ENCODE measurements around the gene SLC47A1.

The SLC47A1 gene

GRCh38 chr17:19567216-19568015, 33.8 kb downstream of the SLC47A1 start:
- H3K27me3 ChIP-seq (ENCODE audit: insufficient read depth, poor library complexity, severe bottlenecking) = no peaks in the 10 kb centered on the region
- DNase-seq (ENCODE audit: low read depth in 1 of 2, low spot score in 1 of 2) = no peak

GRCh38 chr17:19568016-19568350, 34.3 kb downstream of the SLC47A1 start:
- no peak for DNase-seq (ENCODE audit: low read depth in 1 of 2, low spot score in 1 of 2)
- no peak overlapping the region for H3K4me3 ChIP-seq (replicated peaks; ENCODE audit: insufficient read depth, low read length)
- TF ChIP-seq, protein P1, sequence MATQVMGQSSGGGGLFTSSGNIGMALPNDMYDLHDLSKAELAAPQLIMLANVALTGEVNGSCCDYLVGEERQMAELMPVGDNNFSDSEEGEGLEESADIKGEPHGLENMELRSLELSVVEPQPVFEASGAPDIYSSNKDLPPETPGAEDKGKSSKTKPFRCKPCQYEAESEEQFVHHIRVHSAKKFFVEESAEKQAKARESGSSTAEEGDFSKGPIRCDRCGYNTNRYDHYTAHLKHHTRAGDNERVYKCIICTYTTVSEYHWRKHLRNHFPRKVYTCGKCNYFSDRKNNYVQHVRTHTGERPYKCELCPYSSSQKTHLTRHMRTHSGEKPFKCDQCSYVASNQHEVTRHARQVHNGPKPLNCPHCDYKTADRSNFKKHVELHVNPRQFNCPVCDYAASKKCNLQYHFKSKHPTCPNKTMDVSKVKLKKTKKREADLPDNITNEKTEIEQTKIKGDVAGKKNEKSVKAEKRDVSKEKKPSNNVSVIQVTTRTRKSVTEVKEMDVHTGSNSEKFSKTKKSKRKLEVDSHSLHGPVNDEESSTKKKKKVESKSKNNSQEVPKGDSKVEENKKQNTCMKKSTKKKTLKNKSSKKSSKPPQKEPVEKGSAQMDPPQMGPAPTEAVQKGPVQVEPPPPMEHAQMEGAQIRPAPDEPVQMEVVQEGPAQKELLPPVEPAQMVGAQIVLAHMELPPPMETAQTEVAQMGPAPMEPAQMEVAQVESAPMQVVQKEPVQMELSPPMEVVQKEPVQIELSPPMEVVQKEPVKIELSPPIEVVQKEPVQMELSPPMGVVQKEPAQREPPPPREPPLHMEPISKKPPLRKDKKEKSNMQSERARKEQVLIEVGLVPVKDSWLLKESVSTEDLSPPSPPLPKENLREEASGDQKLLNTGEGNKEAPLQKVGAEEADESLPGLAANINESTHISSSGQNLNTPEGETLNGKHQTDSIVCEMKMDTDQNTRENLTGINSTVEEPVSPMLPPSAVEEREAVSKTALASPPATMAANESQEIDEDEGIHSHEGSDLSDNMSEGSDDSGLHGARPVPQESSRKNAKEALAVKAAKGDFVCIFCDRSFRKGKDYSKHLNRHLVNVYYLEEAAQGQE (IDR thresholded peaks at IDR 0.05; ENCODE audit: insufficient replicate concordance, low read depth) = no peak
- TF ChIP-seq SPI1 (IDR thresholded peaks at IDR 0.05; ENCODE audit: borderline replicate concordance, low read depth) (no peak), CTCF (IDR thresholded peaks at IDR 0.05; ENCODE audit: insufficient read depth, low read length) (no peak), POLR2AphosphoS5 (IDR thresholded peaks at IDR 0.05; ENCODE audit: low read depth) (no peak), GABPA (IDR thresholded peaks at IDR 0.05; ENCODE audit: low read depth) (no peak)
- H3K27ac ChIP-seq (replicated peaks) = no peak overlapping the region
- H3K27me3 ChIP-seq (ENCODE audit: insufficient read depth, poor library complexity, severe bottlenecking) = no peaks in the 10 kb centered on the region

More at GRCh38 chr17:19567216-19568015, 33.8 kb downstream of the SLC47A1 start:
- Histone ChIP-seq H3K4me3 (replicated peaks; ENCODE audit: insufficient read depth, low read length) (no peak overlapping the region), H3K27ac (replicated peaks) (no peak overlapping the region)
- TF ChIP-seq, protein P1 (IDR thresholded peaks at IDR 0.05; ENCODE audit: insufficient replicate concordance, low read depth) = no peak
- TF ChIP-seq SPI1 (IDR thresholded peaks at IDR 0.05; ENCODE audit: borderline replicate concordance, low read depth) (no peak), POLR2AphosphoS5 (IDR thresholded peaks at IDR 0.05; ENCODE audit: low read depth) (no peak), CTCF (IDR thresholded peaks at IDR 0.05; ENCODE audit: insufficient read depth, low read length) (no peak)

GRCh38 chr17:19569785-19570543, 36.3 kb downstream of the SLC47A1 start:
- peak in 1 of 2 experiments; percentile 4 for DNase-seq (ENCODE audit: low read depth in 1 of 2, low spot score in 1 of 2)
- TF ChIP-seq POLR2AphosphoS5 (IDR thresholded peaks at IDR 0.05; ENCODE audit: low read depth) (no peak), GABPA (IDR thresholded peaks at IDR 0.05; ENCODE audit: low read depth) (no peak), CTCF (IDR thresholded peaks at IDR 0.05; ENCODE audit: insufficient read depth, low read length) (no peak), SPI1 (IDR thresholded peaks at IDR 0.05; ENCODE audit: borderline replicate concordance, low read depth) (no peak)
- TF ChIP-seq, protein P1 (IDR thresholded peaks at IDR 0.05; ENCODE audit: insufficient replicate concordance, low read depth) = no peak
- no peak overlapping the region for H3K4me3 ChIP-seq (replicated peaks; ENCODE audit: insufficient read depth, low read length)
- peak overlapping the region; percentile 55 for H3K27ac ChIP-seq (replicated peaks)
- no peaks in the 10 kb centered on the region for H3K27me3 ChIP-seq (ENCODE audit: insufficient read depth, poor library complexity, severe bottlenecking)
